Fibroblast of the aortic adventitia (primary cell): Measurements from ENCODE around the gene PBX1. TPM values are rescaled to one million over a fixed set of nuclear protein-coding genes. Genes with fewer than 3 reads are reported as not detected.
A peak's percentile ranks its signal among the peaks of the same experiment; 100 is the strongest.

Experiments
- DNase-seq: peaks from one replicate; pipeline ENCODE4 v3.0.0-alpha.2; 2010; ENCODE audit warnings: low read depth
- H3K4me3 ChIP-seq: 2 replicates; pipeline ENCODE4 v1.5.1; 2011; ENCODE audit warnings: low read depth, mild to moderate bottlenecking, control low read depth, low read length, moderate library complexity
- total RNA-seq: library from RNA; depleted of rRNA; stranded (reverse); fragments of >200 nt; gene quantifications from 2 replicates; pipeline ENCODE4 v1.2.3, GENCODE V29; 2012; ENCODE audit warnings: low replicate concordance
- TF ChIP-seq, protein P1 (sequence below): IDR thresholded peaks from 2 replicates; pipeline ENCODE4 v1.5.1; 2011; ENCODE audit warnings: mild to moderate bottlenecking, low read length, control low read depth, inconsistent platforms; ENCODE audit not compliant: insufficient read depth

Gene PBX1
- total RNA-seq, 1 donor: 95.6 TPM

DNA sequence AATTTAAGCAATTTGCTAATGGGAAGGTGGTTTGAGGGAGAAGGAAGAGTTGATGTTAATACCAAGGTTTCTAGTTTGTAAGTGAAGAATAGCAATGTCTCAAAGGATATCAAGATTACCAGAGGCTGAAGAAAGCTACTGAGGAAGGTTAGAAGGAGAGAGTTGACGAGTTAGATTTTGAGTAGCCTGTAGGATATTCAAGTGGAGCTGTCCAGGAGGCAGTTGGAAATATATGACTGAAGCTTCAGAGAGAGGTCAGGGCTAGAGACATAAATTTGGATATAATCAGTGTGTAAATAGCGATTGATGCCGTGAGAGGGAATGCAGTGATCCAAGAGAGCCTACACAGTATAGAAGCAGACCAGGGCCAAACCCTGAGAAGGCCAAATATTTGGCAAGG is 48.4 kb downstream of the PBX1 start:
- TF ChIP-seq, protein P1, sequence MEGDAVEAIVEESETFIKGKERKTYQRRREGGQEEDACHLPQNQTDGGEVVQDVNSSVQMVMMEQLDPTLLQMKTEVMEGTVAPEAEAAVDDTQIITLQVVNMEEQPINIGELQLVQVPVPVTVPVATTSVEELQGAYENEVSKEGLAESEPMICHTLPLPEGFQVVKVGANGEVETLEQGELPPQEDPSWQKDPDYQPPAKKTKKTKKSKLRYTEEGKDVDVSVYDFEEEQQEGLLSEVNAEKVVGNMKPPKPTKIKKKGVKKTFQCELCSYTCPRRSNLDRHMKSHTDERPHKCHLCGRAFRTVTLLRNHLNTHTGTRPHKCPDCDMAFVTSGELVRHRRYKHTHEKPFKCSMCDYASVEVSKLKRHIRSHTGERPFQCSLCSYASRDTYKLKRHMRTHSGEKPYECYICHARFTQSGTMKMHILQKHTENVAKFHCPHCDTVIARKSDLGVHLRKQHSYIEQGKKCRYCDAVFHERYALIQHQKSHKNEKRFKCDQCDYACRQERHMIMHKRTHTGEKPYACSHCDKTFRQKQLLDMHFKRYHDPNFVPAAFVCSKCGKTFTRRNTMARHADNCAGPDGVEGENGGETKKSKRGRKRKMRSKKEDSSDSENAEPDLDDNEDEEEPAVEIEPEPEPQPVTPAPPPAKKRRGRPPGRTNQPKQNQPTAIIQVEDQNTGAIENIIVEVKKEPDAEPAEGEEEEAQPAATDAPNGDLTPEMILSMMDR: no peak
- no peak for DNase-seq
- no peak overlapping the region for H3K4me3 ChIP-seq

DNA sequence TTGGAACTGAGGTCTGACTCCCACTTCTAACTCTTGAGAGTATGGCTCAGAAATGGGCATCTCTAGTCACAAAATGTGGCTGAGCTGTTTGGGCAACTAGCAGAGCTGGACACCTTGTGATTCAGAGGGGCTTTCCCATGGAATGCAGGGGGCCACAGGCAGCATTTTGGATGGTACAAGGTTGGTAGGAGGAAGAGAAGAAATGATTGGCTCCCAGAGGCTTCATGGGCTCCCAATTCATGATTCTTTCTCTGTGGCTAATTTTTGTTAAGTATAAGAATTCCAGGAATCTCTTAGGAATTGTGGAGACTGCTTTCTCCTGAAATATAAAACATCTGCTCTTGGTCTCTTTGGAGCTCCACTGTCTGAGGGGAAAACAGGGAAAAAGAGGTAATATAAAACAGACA is 49.7 kb downstream of the PBX1 start:
- H3K4me3 ChIP-seq: no peak overlapping the region
- TF ChIP-seq, protein P1: no peak
- peak; percentile 67 for DNase-seq

DNA sequence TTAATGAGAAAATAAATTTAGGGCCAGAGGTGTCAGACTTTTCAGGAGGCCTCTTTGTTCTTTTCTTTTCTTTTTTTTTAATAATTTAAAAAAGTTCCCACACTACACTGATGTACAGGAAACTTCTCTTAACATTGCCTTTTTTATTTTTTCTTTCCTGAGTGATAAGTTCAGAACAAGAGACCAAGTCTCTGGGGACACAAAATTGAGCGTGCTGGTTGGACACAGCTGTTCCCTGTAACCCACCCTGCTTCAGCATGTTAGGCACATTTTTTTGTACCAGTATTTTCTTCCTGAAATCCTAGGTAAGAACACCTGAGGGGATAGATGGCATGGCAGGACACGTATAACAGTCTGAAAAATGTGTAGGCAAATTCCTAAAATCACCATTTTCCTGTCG is 50.1 kb downstream of the PBX1 start:
- no peak overlapping the region for H3K4me3 ChIP-seq
- TF ChIP-seq, protein P1: no peak
- peak; percentile 37 for DNase-seq

DNA sequence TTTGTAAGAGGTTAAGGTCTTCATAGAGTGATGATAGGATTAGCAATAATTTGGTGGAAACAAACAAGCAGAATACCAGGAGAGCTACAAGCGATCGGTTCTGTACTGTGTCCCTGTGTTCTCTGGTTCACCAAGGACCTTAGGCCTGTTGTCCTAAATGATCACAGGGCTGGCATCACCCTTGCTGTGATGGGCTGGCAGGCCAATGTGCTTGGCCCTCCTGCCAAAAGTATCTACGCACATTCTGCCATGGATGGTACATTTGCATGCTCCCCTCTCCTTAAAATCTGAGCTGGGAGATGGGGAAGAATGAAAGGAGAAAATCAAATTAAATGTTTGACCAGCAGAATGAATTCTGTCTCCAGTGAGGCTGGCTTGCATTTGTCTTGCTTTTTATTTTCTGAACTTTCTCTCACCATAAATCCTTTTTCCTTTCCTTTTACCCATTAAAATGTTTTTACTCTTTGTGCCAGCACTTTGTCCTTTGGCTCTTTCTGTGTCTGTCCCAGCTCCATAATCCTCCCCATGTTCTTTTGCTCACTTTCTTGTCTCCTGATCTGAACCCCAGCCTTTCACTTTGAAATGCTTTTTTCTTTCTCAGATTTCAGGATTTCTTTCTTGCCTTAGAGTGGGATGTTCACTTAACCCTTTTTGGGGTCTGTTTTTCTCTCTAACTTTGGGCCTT is 51.7 kb downstream of the PBX1 start:
- TF ChIP-seq, protein P1: no peak
- no peak for DNase-seq

DNA sequence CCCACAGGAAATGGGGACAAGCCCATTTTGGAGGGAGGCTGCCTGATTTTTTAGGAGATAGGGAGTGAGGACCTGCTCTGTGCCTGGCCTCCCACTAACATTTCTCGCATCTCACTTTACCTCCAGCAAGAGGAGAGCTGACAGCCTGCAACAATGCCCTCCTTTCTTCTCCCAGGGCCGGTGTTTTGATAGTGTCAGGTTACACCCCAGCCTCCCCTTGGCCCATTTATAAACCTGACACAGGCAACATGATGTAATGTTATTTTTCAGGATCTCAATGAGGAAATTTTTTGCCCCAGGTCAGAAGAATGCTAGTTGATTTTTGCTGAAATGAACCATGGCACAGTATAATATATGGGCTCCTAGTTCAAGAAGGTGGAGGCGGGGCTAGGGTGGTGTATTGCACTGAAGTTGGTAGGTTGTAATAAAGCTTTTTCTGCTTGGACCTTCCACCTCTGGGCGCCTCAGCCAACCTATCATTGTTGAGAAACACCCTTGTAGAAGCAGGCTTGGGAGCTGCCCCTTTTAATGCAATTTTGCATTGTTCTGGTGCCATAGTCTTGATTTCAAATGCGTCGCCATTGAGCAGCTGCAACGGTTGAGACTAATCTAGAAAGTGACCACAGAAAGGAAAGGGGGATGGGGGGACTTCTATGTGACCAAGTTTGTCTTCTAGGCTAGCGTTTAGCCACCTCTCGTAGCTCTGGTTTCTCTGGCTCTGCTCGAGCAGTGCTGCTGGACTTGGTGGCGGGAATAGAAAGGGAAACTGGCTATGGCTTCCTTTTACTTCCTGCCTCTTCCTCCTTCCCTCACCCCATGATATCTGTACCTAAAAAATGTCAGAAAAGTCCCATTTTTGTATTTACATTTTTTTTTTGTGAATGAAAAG is 53.0 kb downstream of the PBX1 start:
- H3K4me3 ChIP-seq: no peak overlapping the region
- DNase-seq: peak; percentile 84
- TF ChIP-seq, protein P1: no peak

More for the DNA sequence above, 51.7 kb downstream of the PBX1 start:
- H3K4me3 ChIP-seq: no peak overlapping the region

DNA sequence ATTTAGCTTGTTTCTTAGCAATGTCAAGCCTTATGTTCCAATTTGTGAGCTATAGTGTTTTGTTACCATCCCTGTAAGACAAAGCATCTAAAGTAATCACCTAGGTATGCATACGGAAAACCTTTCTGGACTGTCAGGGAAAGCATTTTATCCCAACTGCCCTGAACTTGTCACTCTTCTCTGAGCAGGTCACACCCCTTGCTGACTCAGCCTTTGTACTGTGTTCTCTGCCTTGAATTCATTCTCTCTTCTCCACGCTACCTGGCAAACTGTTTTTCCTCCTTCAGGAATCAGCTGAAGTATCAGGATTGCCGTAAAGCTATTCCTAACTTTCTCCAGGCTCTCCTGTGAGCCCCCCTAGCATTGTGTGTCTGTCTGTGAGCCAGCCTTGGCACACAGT is 54.2 kb downstream of the PBX1 start:
- TF ChIP-seq, protein P1: no peak
- no peak for DNase-seq
- H3K4me3 ChIP-seq: no peak overlapping the region
